Mesendoderm (in vitro differentiated cells): ENCODE measurements around the gene KPTN.

Experiments
- DNase-seq: peaks from one replicate; pipeline ENCODE4 v3.0.0; 2013
- H2AK5ac ChIP-seq: 2 replicates; pipeline ENCODE4 v1.6.1; 2013; ENCODE audit warnings: low read length, inconsistent platforms
- H2BK120ac ChIP-seq: 2 replicates; pipeline ENCODE4 v1.6.1; 2013; ENCODE audit warnings: low read depth, mild to moderate bottlenecking, low read length, moderate library complexity, mixed read lengths
- H2BK15ac ChIP-seq: replicated peaks from 2 replicates; pipeline ENCODE4 v1.6.1; 2013; ENCODE audit warnings: low read depth, mild to moderate bottlenecking, moderate library complexity
- H2BK5ac ChIP-seq: 2 replicates; pipeline ENCODE4 v1.6.1; 2013; ENCODE audit warnings: low read length, inconsistent platforms
- H3K18ac ChIP-seq: 2 replicates; pipeline ENCODE4 v1.6.1; 2013; ENCODE audit warnings: mild to moderate bottlenecking, low read length, mixed read lengths
- H3K23ac ChIP-seq: one replicate; pipeline ENCODE4 v1.6.1; 2013; ENCODE audit warnings: low read length
- H3K27ac ChIP-seq: 2 replicates; pipeline ENCODE4 v1.5.1; 2013; ENCODE audit warnings: low read depth, mild to moderate bottlenecking, inconsistent platforms, low read length, moderate library complexity
- H3K27me3 ChIP-seq: 2 replicates; pipeline ENCODE4 v1.6.1; 2013; ENCODE audit warnings: low read length, control low read depth, mild to moderate bottlenecking, inconsistent platforms; ENCODE audit not compliant: insufficient read depth, poor library complexity
- H3K36me3 ChIP-seq: 2 replicates; pipeline ENCODE4 v1.6.1; 2013; ENCODE audit warnings: low read length, inconsistent platforms; ENCODE audit not compliant: control insufficient read depth, insufficient read depth
- H3K4ac ChIP-seq: one replicate; pipeline ENCODE4 v1.6.1; 2013; ENCODE audit warnings: low read depth, mild to moderate bottlenecking, low read length, moderate library complexity
- H3K4me1 ChIP-seq: 2 replicates; pipeline ENCODE4 v1.6.1; 2013; ENCODE audit warnings: low read depth, low read length, inconsistent platforms; ENCODE audit not compliant: control insufficient read depth
- H3K4me2 ChIP-seq: 2 replicates; pipeline ENCODE4 v1.6.1; 2013; ENCODE audit warnings: low read length
- H3K4me3 ChIP-seq: 2 replicates; pipeline ENCODE4 v1.5.1; 2013; ENCODE audit warnings: mild to moderate bottlenecking, low read length
- H3K56ac ChIP-seq: one replicate; pipeline ENCODE4 v1.6.1; 2013; ENCODE audit warnings: low read length
- H3K79me1 ChIP-seq: 2 replicates; pipeline ENCODE4 v1.6.1; 2013; ENCODE audit warnings: low read length, inconsistent platforms
- H3K79me2 ChIP-seq: 2 replicates; pipeline ENCODE4 v1.6.1; 2013; ENCODE audit warnings: mild to moderate bottlenecking, low read length; ENCODE audit not compliant: control insufficient read depth, insufficient read depth
- H3K9ac ChIP-seq: 2 replicates; pipeline ENCODE4 v1.6.1; 2013; ENCODE audit warnings: low read length, inconsistent platforms
- H4K5ac ChIP-seq: one replicate; pipeline ENCODE4 v1.6.1; 2013; ENCODE audit warnings: low read length
- H4K8ac ChIP-seq: one replicate; pipeline ENCODE4 v1.6.1; 2013; ENCODE audit warnings: low read depth, mild to moderate bottlenecking, control low read depth, low read length, moderate library complexity
- WGBS: extraction: QIAGEN DNeasy Blood & Tissue Kit; methylation state at CpG from one replicate; pipeline ENCODE4 v1.1.7; 2013; ENCODE audit warnings: low lambda C conversion rate, missing lambda C conversion rate; ENCODE audit not compliant: insufficient coverage; ENCODE audit errors: extremely low coverage; 5-methylcytosine and 5-hydroxymethylcytosine counted together

Gene KPTN

GRCh38 chr19:47438793-47439220, 45.2 kb downstream of the KPTN start:
- H3K27ac ChIP-seq: no peak overlapping the region
- WGBS: no CpG with 5 or more reads among the region's 5 CpGs
- H3K27me3 ChIP-seq: no peaks in the 10 kb centered on the region

GRCh38 chr19:47437500-47437899, 46.5 kb downstream of the KPTN start:
- H3K27ac ChIP-seq: no peak overlapping the region
- DNase-seq: no peak

More at GRCh38 chr19:47438793-47439220, 45.2 kb downstream of the KPTN start:
- DNase-seq: no peak
- no peak overlapping the region for H3K9ac ChIP-seq
- no peaks in the 10 kb centered on the region for H3K4me1 ChIP-seq
- H3K79me2 ChIP-seq: no peaks in the 10 kb centered on the region
- H4K8ac ChIP-seq: no peak overlapping the region
- H3K79me1 ChIP-seq: no peaks in the 10 kb centered on the region
- H3K4ac ChIP-seq: no peak overlapping the region
- H3K4me3 ChIP-seq: no peak overlapping the region
- no peak overlapping the region for H2BK15ac ChIP-seq
- H2BK5ac ChIP-seq: no peak overlapping the region
- H3K36me3 ChIP-seq: no peaks in the 10 kb centered on the region
- H3K18ac ChIP-seq: no peak overlapping the region
- no peak overlapping the region for H3K56ac ChIP-seq
- no peak overlapping the region for H2AK5ac ChIP-seq
- H3K4me2 ChIP-seq: no peak overlapping the region
- no peak overlapping the region for H4K5ac ChIP-seq
- no peak overlapping the region for H2BK120ac ChIP-seq
- no peak overlapping the region for H3K23ac ChIP-seq

GRCh38 chr19:47436712-47437401, 47.2 kb downstream of the KPTN start:
- H3K79me1 ChIP-seq: no peaks in the 10 kb centered on the region
- H3K4ac ChIP-seq: no peak overlapping the region
- no peak overlapping the region for H3K18ac ChIP-seq
- H4K5ac ChIP-seq: no peak overlapping the region
- no peak overlapping the region for H3K4me2 ChIP-seq
- no peak overlapping the region for H2BK120ac ChIP-seq
- H3K79me2 ChIP-seq: no peaks in the 10 kb centered on the region
- H3K4me1 ChIP-seq: no peaks in the 10 kb centered on the region
- no peak overlapping the region for H3K4me3 ChIP-seq
- H4K8ac ChIP-seq: no peak overlapping the region
- no CpG with 5 or more reads among the region's 17 CpGs for WGBS
- peak; percentile 80 for DNase-seq
- H3K27ac ChIP-seq: no peak overlapping the region
- H3K9ac ChIP-seq: no peak overlapping the region
- H2BK5ac ChIP-seq: no peak overlapping the region
- no peaks in the 10 kb centered on the region for H3K27me3 ChIP-seq
- H2AK5ac ChIP-seq: no peak overlapping the region
- no peak overlapping the region for H2BK15ac ChIP-seq
- no peak overlapping the region for H3K56ac ChIP-seq
- H3K36me3 ChIP-seq: no peaks in the 10 kb centered on the region
- H3K23ac ChIP-seq: no peak overlapping the region

More at GRCh38 chr19:47437500-47437899, 46.5 kb downstream of the KPTN start:
- H3K23ac ChIP-seq: no peak overlapping the region
- H3K79me1 ChIP-seq: no peaks in the 10 kb centered on the region
- H4K8ac ChIP-seq: no peak overlapping the region
- no peak overlapping the region for H3K9ac ChIP-seq
- H3K4me3 ChIP-seq: no peak overlapping the region
- H2BK5ac ChIP-seq: no peak overlapping the region
- no peak overlapping the region for H4K5ac ChIP-seq
- no peaks in the 10 kb centered on the region for H3K27me3 ChIP-seq
- H3K79me2 ChIP-seq: no peaks in the 10 kb centered on the region
- no CpG with 5 or more reads among the region's 12 CpGs for WGBS
- H3K56ac ChIP-seq: no peak overlapping the region
- no peak overlapping the region for H3K4ac ChIP-seq
- no peak overlapping the region for H2BK120ac ChIP-seq
- no peak overlapping the region for H3K4me2 ChIP-seq
- no peak overlapping the region for H3K18ac ChIP-seq
- H3K4me1 ChIP-seq: no peaks in the 10 kb centered on the region
- H2AK5ac ChIP-seq: no peak overlapping the region
- no peak overlapping the region for H2BK15ac ChIP-seq
- no peaks in the 10 kb centered on the region for H3K36me3 ChIP-seq

GRCh38 chr19:47435883-47436417, 48.1 kb downstream of the KPTN start:
- Histone ChIP-seq H3K56ac (no peak overlapping the region), H4K5ac (no peak overlapping the region), H3K27me3 (no peaks in the 10 kb centered on the region), H3K4me3 (no peak overlapping the region), H3K4ac (no peak overlapping the region), H3K4me2 (no peak overlapping the region), H2AK5ac (no peak overlapping the region), H2BK120ac (no peak overlapping the region), H3K9ac (no peak overlapping the region), H2BK5ac (no peak overlapping the region), H2BK15ac (no peak overlapping the region), H3K79me2 (no peaks in the 10 kb centered on the region), H3K27ac (no peak overlapping the region), H3K36me3 (no peaks in the 10 kb centered on the region), H3K23ac (no peak overlapping the region), H3K4me1 (no peaks in the 10 kb centered on the region), H4K8ac (no peak overlapping the region), H3K18ac (no peak overlapping the region), H3K79me1 (no peaks in the 10 kb centered on the region)
- no CpG with 5 or more reads among the region's 6 CpGs for WGBS
- no peak for DNase-seq

GRCh38 chr19:47435196-47435595, 48.8 kb downstream of the KPTN start:
- H2BK5ac ChIP-seq: no peak overlapping the region
- no peak overlapping the region for H4K8ac ChIP-seq
- H3K79me1 ChIP-seq: no peaks in the 10 kb centered on the region
- no peak overlapping the region for H4K5ac ChIP-seq
- no peak overlapping the region for H3K4ac ChIP-seq
- no peak overlapping the region for H3K9ac ChIP-seq
- WGBS: no CpG with 5 or more reads among the region's 16 CpGs
- H3K4me2 ChIP-seq: no peak overlapping the region
- no peaks in the 10 kb centered on the region for H3K79me2 ChIP-seq
- H3K4me1 ChIP-seq: no peaks in the 10 kb centered on the region
- H3K4me3 ChIP-seq: no peak overlapping the region
- H3K27ac ChIP-seq: no peak overlapping the region
- no peaks in the 10 kb centered on the region for H3K36me3 ChIP-seq
- H3K56ac ChIP-seq: no peak overlapping the region
- DNase-seq: no peak
- no peak overlapping the region for H3K23ac ChIP-seq
- no peak overlapping the region for H2BK120ac ChIP-seq
- H3K18ac ChIP-seq: no peak overlapping the region
- no peaks in the 10 kb centered on the region for H3K27me3 ChIP-seq
- H2BK15ac ChIP-seq: no peak overlapping the region
- H2AK5ac ChIP-seq: no peak overlapping the region

GRCh38 chr19:47434088-47434487, 49.9 kb downstream of the KPTN start:
- H3K36me3 ChIP-seq: no peaks in the 10 kb centered on the region
- H2AK5ac ChIP-seq: no peak overlapping the region
- no peak overlapping the region for H3K4ac ChIP-seq
- H2BK5ac ChIP-seq: no peak overlapping the region
- no peak overlapping the region for H3K4me3 ChIP-seq
- no peak overlapping the region for H4K8ac ChIP-seq
- H4K5ac ChIP-seq: no peak overlapping the region
- no peak overlapping the region for H3K27ac ChIP-seq
- no peak overlapping the region for H3K56ac ChIP-seq
- no peaks in the 10 kb centered on the region for H3K79me2 ChIP-seq
- H2BK15ac ChIP-seq: no peak overlapping the region
- H3K9ac ChIP-seq: no peak overlapping the region
- H3K4me2 ChIP-seq: no peak overlapping the region
- H3K27me3 ChIP-seq: no peaks in the 10 kb centered on the region
- WGBS: no CpG with 5 or more reads among the region's 7 CpGs
- DNase-seq: no peak
- no peak overlapping the region for H2BK120ac ChIP-seq
- H3K79me1 ChIP-seq: no peaks in the 10 kb centered on the region
- no peaks in the 10 kb centered on the region for H3K4me1 ChIP-seq
- no peak overlapping the region for H3K23ac ChIP-seq
- no peak overlapping the region for H3K18ac ChIP-seq
